Psoas muscle (tissue), 8 donors: ENCODE measurements around the gene CRYBB3. TPM values are rescaled to one million over a fixed set of nuclear protein-coding genes. Genes with fewer than 3 reads are reported as not detected.
"Not testable (repeated sequence)": the region's sequence is repeated elsewhere in the genome, so short reads cannot be mapped to it uniquely, and the experiment has no call there.

Experiments used
- ATAC-seq, 4 donors: fragments of 200-7000 bp; cut with Tn5 transposase; one replicate each; pipeline ENCODE4 v1.9.1; 2020; ENCODE audit warnings: moderate library complexity in 3 of 4, mild to moderate bottlenecking in 2 of 4
- DNase-seq, 2 donors: peaks; one replicate each; pipeline ENCODE4 v3.0.0-alpha.2; 2020
- H3K27ac ChIP-seq: fragments of 200-600 bp; one replicate; pipeline ENCODE4 v1.8.0; 2022
- H3K27me3 ChIP-seq, 3 donors: fragments of 200-600 bp in 1 of 3; one replicate each; pipeline versions ENCODE4 v1.6.1 to v1.8.0; 2013 to 2022; ENCODE audit warnings: low read length in 2 of 3, mild to moderate bottlenecking in 2 of 3, moderate library complexity in 1 of 3; ENCODE audit not compliant: insufficient read depth in 3 of 3
- H3K36me3 ChIP-seq, 2 donors: fragments of 200-600 bp in 1 of 2; one replicate each; pipeline versions ENCODE4 v1.6.1 to v1.8.0; 2013 to 2022; ENCODE audit warnings: low read depth in 1 of 2, mild to moderate bottlenecking in 1 of 2, moderate library complexity in 1 of 2; ENCODE audit not compliant: insufficient read depth in 1 of 2
- H3K4me1 ChIP-seq: fragments of 200-600 bp; one replicate; pipeline ENCODE4 v1.8.0; 2022
- H3K4me3 ChIP-seq: fragments of 200-600 bp; one replicate; pipeline ENCODE4 v1.8.0; 2022; ENCODE audit warnings: mild to moderate bottlenecking
- H3K9me3 ChIP-seq: fragments of 200-600 bp; one replicate; pipeline ENCODE4 v1.8.0; 2022
- CTCF ChIP-seq: fragments of 200-600 bp; IDR thresholded peaks from one replicate; pipeline ENCODE4 v1.8.0; 2022; ENCODE audit warnings: antibody characterized with exemption
- WGBS, 3 donors: extraction: QIAGEN DNeasy Blood & Tissue Kit; methylation state at CpG; one replicate each; pipeline versions ENCODE4 v1.1.6 to v1.1.7; 2013; 5-methylcytosine and 5-hydroxymethylcytosine counted together
- intact Hi-C, 2 donors: fragments of 100-400 bp; cut with DNase I; formaldehyde crosslinking; loops; one replicate each; pipeline versions ENCODE4 v1.11.0 to v1.14.2; 2022
- polyA plus RNA-seq, 3 donors: library from polyadenylated mRNA; stranded (reverse); fragments of 200-250 nt; gene quantifications; one replicate each; pipeline ENCODE4 v1.2.3, GENCODE V29; 2013
- total RNA-seq, 4 donors: library from RNA; stranded (reverse); fragmentation: NEBNext Ultra II Directional in 2 of 4; extraction: Animal tissue kit (Norgen Biotek cat#: 25700) in 2 of 4; gene quantifications; one replicate each; pipeline versions ENCODE4 v1.2.1 to v1.2.4, GENCODE V29; 2021 to 2023
- donor health status: healthy with polysubstance abuse.
- donor health status: DM: no; HTN: no; CAD: no; lungs with moderate emphysema.
- donor health status: Bipolar disorder and iron deficiency.
- donor health status: healthy.
- donor health status: DM: yes; HTN: yes; CAD: no.
- donor health status: DM: no; HTN: no; CAD: no.
- donor health status: DM: no; HTN: no; CAD: no.
- donor health status: DM: yes; HTN: yes; CAD: no.

The CRYBB3 gene
- total and polyA plus RNA-seq, 7 donors = 0.07 to 0.68 (median 0.30) TPM; not detected in 3

GRCh38 chr22:25202290-25202921, 2.7 kb downstream of the CRYBB3 start:
- peak; percentile 80 for TF ChIP-seq CTCF
- Histone ChIP-seq H3K9me3 (no peaks in the 10 kb centered on the region), H3K36me3 (peaks cover 0 to 19% of the 10 kb centered on the region in 2 donors), H3K4me1 (no peaks in the 10 kb centered on the region), H3K27me3 (no peaks in the 10 kb centered on the region), H3K4me3 (no peak overlapping the region), H3K27ac (no peak overlapping the region)
- DNase-seq = peak in 1 of 2 donors; percentile 48
- intact Hi-C loops = no loop called here
- peak; percentile 65 to 79 (median 72) for ATAC-seq
- 52 to 56% (median 56%) methylated on average over 15 of the region's 15 CpGs for WGBS, 3 donors

GRCh38 chr22:25203082-25203481, 3.4 kb downstream of the CRYBB3 start:
- no peak for TF ChIP-seq CTCF
- no peaks in the 10 kb centered on the region for H3K4me1 ChIP-seq
- no peak overlapping the region for H3K27ac ChIP-seq
- no peaks in the 10 kb centered on the region for H3K9me3 ChIP-seq
- ATAC-seq = no peak
- H3K27me3 ChIP-seq = no peaks in the 10 kb centered on the region
- intact Hi-C loops = no loop called here
- no peak overlapping the region for H3K4me3 ChIP-seq
- peaks cover 0 to 13% of the 10 kb centered on the region in 2 donors for H3K36me3 ChIP-seq
- DNase-seq = no peak
- 91 to 95% (median 94%) methylated on average over 4 of the region's 4 CpGs for WGBS, 3 donors

- H3K4me3 ChIP-seq, DNase-seq, intact Hi-C loops, H3K27ac ChIP-seq, H3K9me3 ChIP-seq, H3K4me1 ChIP-seq, ATAC-seq, H3K36me3 ChIP-seq, H3K27me3 ChIP-seq: not testable (repeated sequence)
- 63 to 83% (median 73%) methylated on average over 7 of the region's 7 CpGs for WGBS, 3 donors
These were observed 4.9 kb downstream of the CRYBB3 start for GRCh38 chr22:25204547-25204946.

GRCh38 chr22:25205847-25206246, 6.2 kb downstream of the CRYBB3 start:
- Histone ChIP-seq H3K27ac (no peak overlapping the region), H3K4me3 (no peak overlapping the region), H3K36me3 (peaks cover 0 to 6% of the 10 kb centered on the region in 2 donors), H3K9me3 (no peaks in the 10 kb centered on the region), H3K27me3 (no peaks in the 10 kb centered on the region), H3K4me1 (no peaks in the 10 kb centered on the region)
- WGBS, 3 donors = 93 to 100% (median 95%) methylated on average over 1 of the region's 1 CpG
- intact Hi-C loops = no loop called here
- no peak for ATAC-seq
- DNase-seq = no peak
- TF ChIP-seq CTCF = no peak

- no peak for ATAC-seq
- Histone ChIP-seq H3K27ac (no peak overlapping the region), H3K36me3 (peaks cover 0 to 6% of the 10 kb centered on the region in 2 donors), H3K27me3 (no peaks in the 10 kb centered on the region), H3K4me3 (no peak overlapping the region), H3K4me1 (no peaks in the 10 kb centered on the region), H3K9me3 (no peaks in the 10 kb centered on the region)
- no peak for TF ChIP-seq CTCF
- no peak for DNase-seq
- intact Hi-C loops = no loop called here
- 77 to 86% (median 82%) methylated on average over 20 to 21 of the region's 21 CpGs for WGBS, 3 donors
These were observed 7.3 kb downstream of the CRYBB3 start for GRCh38 chr22:25206998-25207397.
